Thoracic aorta (tissue), 2 donors: ENCODE measurements around the gene CARD14. TPM values are rescaled to one million over a fixed set of nuclear protein-coding genes. Genes with fewer than 3 reads are reported as not detected.

Source experiments
- ATAC-seq: fragments of 150-250 bp; one replicate; pipeline ENCODE4 v1.8.0; 2017; ENCODE audit warnings: low read depth; ENCODE audit not compliant: insufficient number of reproducible peaks, low FRiP score
- DNase-seq: peaks from one replicate; pipeline ENCODE4 v3.0.0-alpha.2; 2020; ENCODE audit warnings: low spot score
- H3K27ac ChIP-seq, 2 donors: fragments of 200-600 bp; sonication (generic); 1 replicate in 1 of 2; 2 replicates in 1 of 2; pipeline ENCODE4 v1.5.1; 2016; ENCODE audit warnings: mild to moderate bottlenecking in 2 of 2, moderate library complexity in 2 of 2
- H3K27me3 ChIP-seq: fragments of 200-600 bp; sonication (generic); replicated peaks from 2 replicates; pipeline ENCODE4 v1.6.0; 2016; ENCODE audit warnings: mild to moderate bottlenecking; ENCODE audit not compliant: insufficient read depth
- H3K36me3 ChIP-seq: fragments of 200-600 bp; sonication (generic); one replicate; pipeline ENCODE4 v1.5.1; 2016
- H3K4me1 ChIP-seq, 2 donors: fragments of 200-600 bp; sonication (generic); 1 replicate in 1 of 2; 2 replicates in 1 of 2; pipeline versions ENCODE4 v1.5.1 to v1.6.0; 2016; ENCODE audit warnings: low read depth in 2 of 2, mild to moderate bottlenecking in 1 of 2; ENCODE audit not compliant: control insufficient read depth in 1 of 2
- H3K4me3 ChIP-seq: fragments of 200-600 bp; sonication (generic); 2 replicates; pipeline ENCODE4 v1.5.1; 2016; ENCODE audit warnings: mild to moderate bottlenecking
- H3K9me3 ChIP-seq: fragments of 200-600 bp; sonication (generic); 2 replicates; pipeline ENCODE4 v1.5.1; 2016
- CTCF ChIP-seq: fragments of 200-600 bp; sonication (generic); IDR thresholded peaks from one replicate; pipeline ENCODE4 v1.5.1; 2019; ENCODE audit warnings: antibody characterized with exemption
- total RNA-seq, 2 donors: library from RNA; depleted of rRNA; stranded (reverse); fragments of >200 nt; gene quantifications; one replicate each; pipeline versions ENCODE4 v1.1.0 to v1.2.3, GENCODE V29; 2016

Gene CARD14
- total RNA-seq, 2 donors from 2014 or later = not detected

GRCh38 chr17:80145076-80146075 lies 24.5 kb upstream of the CARD14 start:
- no peak for DNase-seq

GRCh38 chr17:80146121-80147034 lies 23.5 kb upstream of the CARD14 start:
- Histone ChIP-seq H3K27me3 (no peaks in the 10 kb centered on the region), H3K4me1 (peaks cover 14 to 24% of the 10 kb centered on the region in 2 donors), H3K27ac (peak overlapping the region; percentile 78 to 79), H3K4me3 (peak overlapping the region; percentile 82), H3K36me3 (peaks cover 13% of the 10 kb centered on the region), H3K9me3 (no peaks in the 10 kb centered on the region)
- DNase-seq (no peak), ATAC-seq (no peak)
- TF ChIP-seq CTCF = no peak

More at GRCh38 chr17:80145076-80146075, 24.5 kb upstream of the CARD14 start:
- Histone ChIP-seq H3K27me3 (no peaks in the 10 kb centered on the region), H3K9me3 (no peaks in the 10 kb centered on the region), H3K4me3 (peak overlapping the region; percentile 82), H3K4me1 (peaks cover 14 to 24% of the 10 kb centered on the region in 2 donors), H3K27ac (no peak overlapping the region), H3K36me3 (peaks cover 13% of the 10 kb centered on the region)
- no peak for TF ChIP-seq CTCF
- ATAC-seq = no peak

DNA sequence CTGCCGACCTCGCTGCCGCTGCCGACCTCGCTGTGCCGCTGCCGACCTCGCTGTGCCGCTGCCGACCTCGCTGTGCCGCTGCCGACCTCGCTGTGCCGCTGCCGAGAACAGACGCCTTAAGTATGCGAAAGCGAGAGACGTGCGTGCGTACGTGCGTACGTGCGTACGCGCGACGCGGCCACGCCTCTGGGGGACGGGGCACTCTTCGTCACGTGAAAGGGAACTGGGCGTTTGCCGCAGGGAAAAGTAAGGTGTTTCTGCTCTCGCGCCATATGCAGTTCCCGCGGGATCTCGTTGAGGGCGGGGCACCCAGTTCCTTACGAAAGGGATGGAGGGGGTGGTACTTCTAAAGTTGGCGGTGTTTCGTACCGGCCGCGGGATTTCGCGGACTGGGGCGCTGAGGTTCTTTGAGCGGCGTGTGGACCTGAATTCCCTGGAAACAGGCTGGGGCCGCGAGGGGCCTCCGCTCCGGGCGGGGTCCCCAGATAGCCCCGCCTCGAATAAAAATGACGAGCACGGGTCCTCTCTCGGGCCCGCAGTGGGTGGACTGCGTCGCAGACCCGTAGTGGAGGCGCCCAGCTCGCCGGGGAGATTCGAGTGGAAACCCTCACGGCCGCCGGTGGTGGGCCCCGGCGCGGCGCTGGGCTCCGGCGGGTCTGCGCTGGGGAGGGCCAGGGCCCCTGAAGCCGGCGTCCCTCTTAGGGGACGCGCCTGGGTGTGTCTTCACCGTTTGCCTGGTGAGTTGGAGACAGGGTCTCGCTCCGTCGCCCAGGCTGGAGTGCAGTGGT lies 22.6 kb upstream of the CARD14 start, which contains the start of gene EIF4A3:
EIF4A3 (minus strand) TSS at position 94 of the 788 bp plus-strand sequence. CDS start 167 bp downstream, outside the sequence.
- Histone ChIP-seq H3K9me3 (no peaks in the 10 kb centered on the region), H3K4me3 (peak within 1 kb of the TSS; percentile 82), H3K4me1 (peaks cover 14 to 24% of the 10 kb centered on the region in 2 donors), H3K27me3 (no peaks in the 10 kb centered on the region), H3K36me3 (peaks cover 13% of the 10 kb centered on the region), H3K27ac (peak within 1 kb of the TSS; percentile 78 to 79)
- ATAC-seq = peak; percentile 97
- peak; percentile 92 for DNase-seq
- no peak for TF ChIP-seq CTCF

DNA sequence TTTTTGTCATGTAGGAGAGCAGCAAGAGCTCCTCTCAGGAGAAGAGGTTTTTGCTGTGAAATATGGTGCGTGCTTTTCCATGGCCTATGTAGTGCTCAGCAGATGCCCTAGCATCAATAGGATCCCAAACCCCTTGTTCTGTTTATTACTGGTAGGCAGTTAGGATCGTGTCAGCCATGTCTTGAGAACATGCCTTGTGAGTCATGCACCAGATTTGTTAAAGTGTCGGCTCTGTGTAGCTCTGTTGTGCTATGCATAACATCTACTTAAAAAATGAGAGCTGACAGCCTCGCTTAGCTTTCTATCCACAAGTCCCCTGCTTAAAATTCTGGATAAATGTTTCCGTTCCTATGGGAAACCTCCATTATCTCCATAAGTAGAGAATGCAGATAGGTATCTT lies 18.5 kb upstream of the CARD14 start:
- H3K9me3 ChIP-seq = no peaks in the 10 kb centered on the region
- DNase-seq (no peak), ATAC-seq (no peak)
- no peak overlapping the region for H3K4me3 ChIP-seq
- no peaks in the 10 kb centered on the region for H3K36me3 ChIP-seq
- no peaks in the 10 kb centered on the region for H3K27me3 ChIP-seq
- H3K27ac ChIP-seq = no peak overlapping the region
- H3K4me1 ChIP-seq = peaks cover 4 to 5% of the 10 kb centered on the region in 2 donors
- TF ChIP-seq CTCF = no peak
